ENCODE data around the gene NOP53. TPM values are rescaled to one million over a fixed set of nuclear protein-coding genes. Genes with fewer than 3 reads are reported as not detected.
"Not testable (repeated sequence)": the region's sequence is repeated elsewhere in the genome, so short reads cannot be mapped to it uniquely, and the experiment has no call there.

Gene NOP53
- total RNA-seq, 1 donor from 2014 or later, result 266 TPM

GRCh38 chr19:47797996-47798903 lies 52.9 kb downstream of the NOP53 start:
- H3K27ac Mint-ChIP-seq, result no peak overlapping the region
- DNase-seq (ENCODE audit: low spot score), result no peak
- no peaks in the 10 kb centered on the region for H3K4me1 Mint-ChIP-seq (ENCODE audit: low read depth)
- peaks cover 1% of the 10 kb centered on the region for H3K27me3 Mint-ChIP-seq (ENCODE audit: low read depth)
- intact Hi-C loops (cut with micrococcal nuclease), result no loop called here
- H3K4me3 Mint-ChIP-seq (ENCODE audit: low read depth), result no peak overlapping the region
- H3K36me3 Mint-ChIP-seq (ENCODE audit: low read depth), result no peaks in the 10 kb centered on the region
- peaks cover 5% of the 10 kb centered on the region for H3K9me3 Mint-ChIP-seq

- H3K36me3 Mint-ChIP-seq (ENCODE audit: low read depth), result no peaks in the 10 kb centered on the region
- H3K9me3 Mint-ChIP-seq, result peaks cover 5% of the 10 kb centered on the region
- peaks cover 1% of the 10 kb centered on the region for H3K27me3 Mint-ChIP-seq (ENCODE audit: low read depth)
- no peak for DNase-seq (ENCODE audit: low spot score)
- H3K27ac Mint-ChIP-seq, result no peak overlapping the region
- H3K4me3 Mint-ChIP-seq (ENCODE audit: low read depth), result no peak overlapping the region
- H3K4me1 Mint-ChIP-seq (ENCODE audit: low read depth), result no peaks in the 10 kb centered on the region
- intact Hi-C loops (cut with micrococcal nuclease), result no loop called here
Measured at GRCh38 chr19:47798904-47799266, 53.5 kb downstream of the NOP53 start.

- DNase-seq (ENCODE audit: low spot score), result no peak
- H3K9me3 Mint-ChIP-seq, result peaks cover 5% of the 10 kb centered on the region
- no peak overlapping the region for H3K4me3 Mint-ChIP-seq (ENCODE audit: low read depth)
- H3K27me3 Mint-ChIP-seq (ENCODE audit: low read depth), result peaks cover 1% of the 10 kb centered on the region
- intact Hi-C loops (cut with micrococcal nuclease), result no loop called here
- H3K27ac Mint-ChIP-seq, result no peak overlapping the region
- H3K4me1 Mint-ChIP-seq (ENCODE audit: low read depth), result no peaks in the 10 kb centered on the region
- no peaks in the 10 kb centered on the region for H3K36me3 Mint-ChIP-seq (ENCODE audit: low read depth)
Measured at GRCh38 chr19:47801270-47801669, 55.9 kb downstream of the NOP53 start.

- H3K27ac Mint-ChIP-seq, result no peak overlapping the region
- intact Hi-C loops (cut with micrococcal nuclease), result no loop called here
- H3K36me3 Mint-ChIP-seq (ENCODE audit: low read depth), result no peaks in the 10 kb centered on the region
- H3K27me3 Mint-ChIP-seq (ENCODE audit: low read depth), result peaks cover 1% of the 10 kb centered on the region
- no peak for DNase-seq (ENCODE audit: low spot score)
- H3K4me1 Mint-ChIP-seq (ENCODE audit: low read depth), result no peaks in the 10 kb centered on the region
- peaks cover 5% of the 10 kb centered on the region for H3K9me3 Mint-ChIP-seq
- no peak overlapping the region for H3K4me3 Mint-ChIP-seq (ENCODE audit: low read depth)
Measured at GRCh38 chr19:47802521-47803043, 57.2 kb downstream of the NOP53 start.

- H3K4me3 Mint-ChIP-seq (ENCODE audit: low read depth); intact Hi-C loops (cut with micrococcal nuclease); H3K4me1 Mint-ChIP-seq (ENCODE audit: low read depth); H3K27me3 Mint-ChIP-seq (ENCODE audit: low read depth); H3K9me3 Mint-ChIP-seq; H3K36me3 Mint-ChIP-seq (ENCODE audit: low read depth); H3K27ac Mint-ChIP-seq; DNase-seq (ENCODE audit: low spot score): not testable (repeated sequence)
Measured at GRCh38 chr19:47803148-47803547, 57.8 kb downstream of the NOP53 start.

GRCh38 chr19:47803671-47804070 lies 58.3 kb downstream of the NOP53 start:
- H3K4me3 Mint-ChIP-seq (ENCODE audit: low read depth), result not testable (repeated sequence)

GRCh38 chr19:47804451-47804850 lies 59.1 kb downstream of the NOP53 start, which contains the start of gene TPRX1:
Gene TPRX1 (minus strand): TSS chr19:47804551. CDS start chr19:47804539, 12 bp downstream.
- H3K27me3 Mint-ChIP-seq (ENCODE audit: low read depth); H3K4me1 Mint-ChIP-seq (ENCODE audit: low read depth); H3K9me3 Mint-ChIP-seq; intact Hi-C loops (cut with micrococcal nuclease); H3K4me3 Mint-ChIP-seq (ENCODE audit: low read depth); DNase-seq (ENCODE audit: low spot score); H3K27ac Mint-ChIP-seq; H3K36me3 Mint-ChIP-seq (ENCODE audit: low read depth): not testable (repeated sequence)

More at GRCh38 chr19:47803671-47804070, 58.3 kb downstream of the NOP53 start:
- H3K36me3 Mint-ChIP-seq (ENCODE audit: low read depth); intact Hi-C loops (cut with micrococcal nuclease); H3K27me3 Mint-ChIP-seq (ENCODE audit: low read depth); H3K9me3 Mint-ChIP-seq; H3K4me1 Mint-ChIP-seq (ENCODE audit: low read depth); H3K27ac Mint-ChIP-seq; DNase-seq (ENCODE audit: low spot score): not testable (repeated sequence)

GRCh38 chr19:47805313-47805712 lies 60.0 kb downstream of the NOP53 start:
- no peak for DNase-seq (ENCODE audit: low spot score)
- intact Hi-C loops (cut with micrococcal nuclease), result no loop called here
- no peaks in the 10 kb centered on the region for H3K36me3 Mint-ChIP-seq (ENCODE audit: low read depth)

GRCh38 chr19:47806435-47806834 lies 61.1 kb downstream of the NOP53 start:
- Mint-ChIP-seq H3K4me1 (ENCODE audit: low read depth) (no peaks in the 10 kb centered on the region), H3K27me3 (ENCODE audit: low read depth) (no peaks in the 10 kb centered on the region), H3K36me3 (ENCODE audit: low read depth) (no peaks in the 10 kb centered on the region), H3K27ac (no peak overlapping the region), H3K9me3 (no peaks in the 10 kb centered on the region), H3K4me3 (ENCODE audit: low read depth) (no peak overlapping the region)
- intact Hi-C loops (cut with micrococcal nuclease), result no loop called here
- no peak for DNase-seq (ENCODE audit: low spot score)

More at GRCh38 chr19:47805313-47805712, 60.0 kb downstream of the NOP53 start:
- H3K4me1 Mint-ChIP-seq (ENCODE audit: low read depth), result no peaks in the 10 kb centered on the region
- peaks cover 5% of the 10 kb centered on the region for H3K9me3 Mint-ChIP-seq
- no peak overlapping the region for H3K4me3 Mint-ChIP-seq (ENCODE audit: low read depth)
- H3K27me3 Mint-ChIP-seq (ENCODE audit: low read depth), result no peaks in the 10 kb centered on the region
- H3K27ac Mint-ChIP-seq, result no peak overlapping the region

Other genes starting within 250 kb of the NOP53 start
- gene NAPA, start 230.5 kb upstream of the NOP53 start, total RNA-seq, result 56.9 and 60.1 TPM in 2 replicates
- gene ZNF541, start 172.4 kb upstream of the NOP53 start, total RNA-seq, result 0.09 and 0.46 TPM in 2 replicates
- gene BICRA, start 136.4 kb upstream of the NOP53 start, total RNA-seq, result 12.0 and 12.2 TPM in 2 replicates
- gene EHD2, start 32.1 kb upstream of the NOP53 start, total RNA-seq, result 1.4 TPM in 2 replicates
- 89.0 and 98.3 TPM in 2 replicates for gene SELENOW, start 33.2 kb downstream of the NOP53 start, total RNA-seq
- gene TPRX1, start 59.0 kb downstream of the NOP53 start, total RNA-seq, result not detected in 2 replicates
- gene CRX, start 76.4 kb downstream of the NOP53 start, total RNA-seq, result not detected in 2 replicates
- gene TPRX2, start 113.7 kb downstream of the NOP53 start, total RNA-seq, result not detected in 2 replicates
- not detected in 2 replicates for gene SULT2A1, start 140.8 kb downstream of the NOP53 start, total RNA-seq
- gene BSPH1, start 246.6 kb downstream of the NOP53 start, total RNA-seq, result not detected in 2 replicates
- gene ELSPBP1, start 249.1 kb downstream of the NOP53 start, total RNA-seq, result not detected in 2 replicates